Uterus (tissue), 4 donors: Measurements from ENCODE around the gene MMD. TPM values are rescaled to one million over a fixed set of nuclear protein-coding genes. Genes with fewer than 3 reads are reported as not detected.

Experiments used
- DNase-seq, 2 donors: peaks; one replicate each; pipeline ENCODE4 v3.0.0-alpha.2; 2019 to 2020
- H3K27ac ChIP-seq, 2 donors: fragments of 200-600 bp; sonication (generic); 1 replicate in 1 of 2; 2 replicates in 1 of 2; pipeline ENCODE4 v1.5.1; 2016 to 2018
- H3K27me3 ChIP-seq, 2 donors: fragments of 200-600 bp; sonication (generic); one replicate each; pipeline ENCODE4 v1.5.1; 2018 to 2019; ENCODE audit warnings: control low read depth in 1 of 2
- H3K36me3 ChIP-seq, 2 donors: fragments of 200-600 bp; sonication (generic); one replicate each; pipeline ENCODE4 v1.5.1; 2019; ENCODE audit warnings: control low read depth in 1 of 2
- H3K4me1 ChIP-seq, 2 donors: fragments of 200-600 bp; sonication (generic); one replicate each; pipeline ENCODE4 v1.5.1; 2018 to 2019; ENCODE audit warnings: control low read depth in 1 of 2
- H3K4me3 ChIP-seq, 2 donors: fragments of 200-600 bp; sonication (generic); 1 replicate in 1 of 2; 2 replicates in 1 of 2; pipeline ENCODE4 v1.5.1; 2018 to 2019; ENCODE audit warnings: mild to moderate bottlenecking in 1 of 2
- H3K9me3 ChIP-seq, 2 donors: fragments of 200-600 bp; sonication (generic); one replicate each; pipeline ENCODE4 v1.5.1; 2019; ENCODE audit warnings: control low read depth in 1 of 2
- POLR2A ChIP-seq, 2 donors: fragments of 450-650 bp; IDR thresholded peaks; one replicate each; pipeline ENCODE4 v1.6.1; 2016; ENCODE audit warnings: antibody characterized with exemption in 2 of 2, mild to moderate bottlenecking in 1 of 2, moderate library complexity in 1 of 2
- intact Hi-C: fragments of 100-400 bp; cut with DNase I; formaldehyde crosslinking; loops from one replicate; pipeline ENCODE4 v1.15.1; 2023; ENCODE audit warnings: low total_unique reads
- total RNA-seq, 4 donors: library from RNA; depleted of rRNA in 3 of 4; stranded (reverse); fragments of >200 nt in 3 of 4; gene quantifications; one replicate each; pipeline versions ENCODE4 v1.1.0 to v1.2.4, GENCODE V29; 2014 to 2023
- TF ChIP-seq, protein P1 (sequence below), 4 experiments: fragments of 200-600 bp in 2 of 4; fragments of 450-650 bp in 2 of 4; sonication (generic) in 2 of 4; IDR thresholded peaks; one replicate each; pipeline ENCODE4 v1.5.1; 2016 to 2019; ENCODE audit warnings: antibody characterized with exemption in 4 of 4, mild to moderate bottlenecking in 2 of 4, moderate library complexity in 1 of 4
- donor health status: DM: yes; HTN: yes; CAD: no.

The MMD gene
- total RNA-seq, 4 donors from 2014 or later = 1.3 to 27.9 (median 14.2) TPM

DNA sequence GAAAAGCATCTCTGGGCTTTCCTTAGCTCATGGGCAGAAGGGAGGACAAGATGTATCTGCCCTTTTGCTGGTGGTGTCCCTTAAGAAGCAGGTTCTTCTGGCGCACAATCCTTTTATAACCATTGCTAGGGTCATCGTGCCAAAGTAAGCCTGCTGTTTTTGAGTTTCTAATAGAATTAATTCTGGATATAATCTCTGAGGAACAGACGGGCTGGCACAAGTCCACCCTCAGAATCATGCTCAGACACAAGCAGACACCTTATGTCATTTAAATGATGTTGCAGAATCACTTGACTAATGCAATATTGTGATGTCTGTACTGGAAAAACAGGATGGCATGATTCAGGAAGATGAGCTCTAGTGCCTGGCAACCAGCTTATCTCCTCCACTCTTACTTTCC is 18.8 kb upstream of the MMD start:
- H3K27ac ChIP-seq = no peak overlapping the region

DNA sequence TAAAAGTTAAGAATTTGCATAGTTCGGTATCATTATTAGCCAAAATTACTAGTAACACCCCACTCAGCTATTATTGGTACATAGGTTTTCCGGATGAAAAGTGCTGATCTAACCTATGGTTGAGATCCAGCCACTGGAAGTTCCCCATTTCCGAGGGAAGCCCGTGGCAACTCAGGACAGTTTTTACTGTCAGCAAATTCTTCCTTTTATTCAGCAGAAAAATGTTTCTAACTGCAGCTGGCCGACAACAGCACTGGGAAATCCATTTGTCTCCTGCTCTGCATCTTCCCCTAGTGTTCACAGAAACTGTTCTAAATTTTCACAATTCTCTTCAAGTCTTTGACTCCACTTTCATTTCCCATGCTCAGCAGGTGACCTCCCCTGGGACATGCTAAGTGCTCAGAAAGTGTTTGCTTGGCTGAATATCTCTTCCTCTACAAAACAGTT is 15.5 kb upstream of the MMD start:
- intact Hi-C loops = no loop called here
- Histone ChIP-seq H3K4me3 (no peak overlapping the region), H3K36me3 (no peaks in the 10 kb centered on the region), H3K27ac (no peak overlapping the region), H3K9me3 (no peaks in the 10 kb centered on the region), H3K27me3 (no peaks in the 10 kb centered on the region), H3K4me1 (no peaks in the 10 kb centered on the region)
- no peak for DNase-seq
- no peak for TF ChIP-seq POLR2A (IDR thresholded peaks at IDR 0.05)
- TF ChIP-seq, protein P1, sequence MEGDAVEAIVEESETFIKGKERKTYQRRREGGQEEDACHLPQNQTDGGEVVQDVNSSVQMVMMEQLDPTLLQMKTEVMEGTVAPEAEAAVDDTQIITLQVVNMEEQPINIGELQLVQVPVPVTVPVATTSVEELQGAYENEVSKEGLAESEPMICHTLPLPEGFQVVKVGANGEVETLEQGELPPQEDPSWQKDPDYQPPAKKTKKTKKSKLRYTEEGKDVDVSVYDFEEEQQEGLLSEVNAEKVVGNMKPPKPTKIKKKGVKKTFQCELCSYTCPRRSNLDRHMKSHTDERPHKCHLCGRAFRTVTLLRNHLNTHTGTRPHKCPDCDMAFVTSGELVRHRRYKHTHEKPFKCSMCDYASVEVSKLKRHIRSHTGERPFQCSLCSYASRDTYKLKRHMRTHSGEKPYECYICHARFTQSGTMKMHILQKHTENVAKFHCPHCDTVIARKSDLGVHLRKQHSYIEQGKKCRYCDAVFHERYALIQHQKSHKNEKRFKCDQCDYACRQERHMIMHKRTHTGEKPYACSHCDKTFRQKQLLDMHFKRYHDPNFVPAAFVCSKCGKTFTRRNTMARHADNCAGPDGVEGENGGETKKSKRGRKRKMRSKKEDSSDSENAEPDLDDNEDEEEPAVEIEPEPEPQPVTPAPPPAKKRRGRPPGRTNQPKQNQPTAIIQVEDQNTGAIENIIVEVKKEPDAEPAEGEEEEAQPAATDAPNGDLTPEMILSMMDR (IDR thresholded peaks at IDR 0.05) = no peak

More for the DNA sequence above, 18.8 kb upstream of the MMD start:
- TF ChIP-seq, protein P1 (IDR thresholded peaks at IDR 0.05) = no peak
- TF ChIP-seq POLR2A (IDR thresholded peaks at IDR 0.05) = no peak
- Histone ChIP-seq H3K27me3 (no peaks in the 10 kb centered on the region), H3K36me3 (no peaks in the 10 kb centered on the region), H3K4me1 (no peaks in the 10 kb centered on the region), H3K9me3 (no peaks in the 10 kb centered on the region), H3K4me3 (no peak overlapping the region)
- DNase-seq = no peak
- intact Hi-C loops = no loop called here

DNA sequence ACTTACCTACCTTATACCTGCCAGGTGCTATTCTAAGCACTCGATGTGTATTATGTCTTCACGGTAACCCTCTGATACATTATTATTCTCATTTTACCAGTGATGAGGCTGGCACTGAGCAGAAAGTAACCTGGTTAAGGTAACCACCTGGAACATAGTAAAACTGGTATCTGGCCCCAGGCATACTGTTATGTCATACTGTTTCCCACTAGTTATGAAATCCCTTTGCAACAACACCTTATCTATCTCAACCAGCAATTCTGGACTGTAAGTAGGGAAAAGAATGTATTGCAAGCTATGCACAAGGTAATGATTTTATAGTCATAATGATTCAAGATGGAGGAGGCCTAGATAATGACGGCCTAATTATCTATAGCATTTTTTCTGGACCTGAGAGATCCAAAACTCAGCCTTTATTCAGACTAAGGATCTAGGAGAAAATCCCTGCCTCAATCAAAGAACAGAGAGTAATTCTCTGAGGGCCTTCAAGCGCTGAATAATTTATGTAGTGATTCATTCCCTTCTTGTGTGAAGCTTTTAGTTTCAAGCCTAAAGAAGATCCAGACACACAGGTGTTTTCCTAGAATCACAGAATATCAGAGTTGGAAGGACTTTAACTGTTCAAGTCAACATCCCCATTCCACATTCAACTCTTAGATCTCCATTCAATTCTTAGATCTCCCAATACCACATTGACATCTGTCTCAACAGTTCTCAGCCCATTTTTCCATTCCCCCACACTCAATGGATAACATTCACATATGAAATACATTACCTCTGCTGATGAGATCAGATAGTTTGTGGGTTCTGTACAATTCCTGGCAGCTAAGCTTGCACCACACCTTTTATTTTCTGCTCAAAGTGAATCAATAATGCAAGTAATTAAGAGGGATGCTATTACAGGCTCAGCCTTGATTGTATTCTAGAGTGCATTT is 14.9 kb upstream of the MMD start:
- DNase-seq = no peak
- no peaks in the 10 kb centered on the region for H3K4me1 ChIP-seq
- H3K27ac ChIP-seq = no peak overlapping the region
- no peaks in the 10 kb centered on the region for H3K9me3 ChIP-seq
- no peaks in the 10 kb centered on the region for H3K36me3 ChIP-seq
- TF ChIP-seq, protein P1 (IDR thresholded peaks at IDR 0.05) = no peak
- TF ChIP-seq POLR2A (IDR thresholded peaks at IDR 0.05) = no peak
- H3K27me3 ChIP-seq = no peaks in the 10 kb centered on the region
- H3K4me3 ChIP-seq = no peak overlapping the region
- intact Hi-C loops = no loop called here

DNA sequence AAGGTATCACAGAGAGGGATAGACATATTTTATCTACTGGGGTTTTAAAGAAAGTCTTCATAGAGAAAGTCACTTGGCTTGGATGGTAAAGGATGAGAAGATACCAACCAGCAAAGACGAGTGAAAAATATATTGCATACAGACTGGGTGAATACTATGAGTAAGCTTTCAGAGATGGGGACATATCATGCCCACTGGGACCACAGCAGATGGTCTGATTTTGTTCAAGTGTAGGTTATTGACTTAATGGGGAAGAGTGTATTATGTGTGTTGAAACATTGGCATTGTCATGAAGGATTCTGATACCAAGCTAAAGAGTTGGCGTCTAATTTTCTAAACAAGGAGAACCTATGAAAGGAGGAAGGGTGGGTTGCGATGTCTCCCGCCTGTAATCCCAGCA is 13.8 kb upstream of the MMD start:
- no peak for DNase-seq
- TF ChIP-seq, protein P1 (IDR thresholded peaks at IDR 0.05) = no peak
- no peak for TF ChIP-seq POLR2A (IDR thresholded peaks at IDR 0.05)
- H3K36me3 ChIP-seq = no peaks in the 10 kb centered on the region
- intact Hi-C loops = no loop called here
- no peak overlapping the region for H3K27ac ChIP-seq
- H3K9me3 ChIP-seq = no peaks in the 10 kb centered on the region
- H3K4me3 ChIP-seq = no peak overlapping the region
- H3K4me1 ChIP-seq = no peaks in the 10 kb centered on the region
- no peaks in the 10 kb centered on the region for H3K27me3 ChIP-seq

DNA sequence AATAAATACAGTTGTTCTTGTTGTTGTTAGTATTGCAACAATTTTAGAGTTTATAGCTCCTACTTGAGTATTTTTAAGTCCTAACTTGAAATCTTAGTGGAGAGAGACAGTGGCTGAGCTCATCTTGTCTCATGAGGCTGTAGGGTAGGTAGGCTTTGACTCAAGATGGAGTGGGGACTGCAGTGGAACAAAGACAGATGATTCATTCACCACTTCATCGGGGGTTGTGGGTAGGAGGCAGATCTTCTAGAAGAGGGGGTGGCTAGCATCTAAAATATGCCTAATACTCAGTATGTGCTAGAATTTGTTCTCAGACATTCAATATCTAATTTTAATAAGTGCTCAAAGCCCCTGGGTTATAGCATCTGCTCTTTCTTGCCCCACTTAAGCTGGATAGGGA is 13.1 kb upstream of the MMD start:
- intact Hi-C loops = no loop called here
- H3K36me3 ChIP-seq = no peaks in the 10 kb centered on the region
- H3K4me3 ChIP-seq = no peak overlapping the region
- H3K27me3 ChIP-seq = no peaks in the 10 kb centered on the region
- no peaks in the 10 kb centered on the region for H3K9me3 ChIP-seq
- no peak overlapping the region for H3K27ac ChIP-seq
- TF ChIP-seq, protein P1 (IDR thresholded peaks at IDR 0.05) = no peak
- TF ChIP-seq POLR2A (IDR thresholded peaks at IDR 0.05) = no peak
- no peaks in the 10 kb centered on the region for H3K4me1 ChIP-seq
- DNase-seq = no peak
